GM12873 (cell line): Measurements from ENCODE around the gene KLKB1.

Source experiments
- TF ChIP-seq, protein P1 (sequence below): IDR thresholded peaks from 2 replicates; pipeline ENCODE4 v1.5.1; 2012; ENCODE audit warnings: low read depth, mild to moderate bottlenecking, moderate library complexity, low read length, control low read depth; ENCODE audit not compliant: insufficient read depth; ENCODE audit errors: missing control alignments

KLKB1 gene

DNA sequence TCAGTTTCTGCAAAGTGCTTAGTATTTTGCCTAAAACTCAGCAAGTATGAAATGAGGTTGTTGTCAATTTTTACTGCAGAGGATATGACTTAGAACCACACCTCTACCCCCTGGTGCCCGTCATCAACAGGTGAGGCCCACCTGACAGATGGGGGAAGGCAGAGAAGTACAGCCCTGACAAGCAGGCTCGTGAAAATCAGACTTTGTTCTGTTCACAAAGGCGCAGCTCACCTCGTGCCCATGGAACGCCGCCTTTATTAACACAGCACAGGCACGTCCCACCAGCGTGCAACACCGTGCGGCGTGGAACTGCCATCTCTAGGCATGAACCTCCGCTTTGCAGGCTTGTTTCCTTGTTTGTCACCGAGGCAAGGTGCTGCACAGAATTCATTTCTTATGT is 22.6 kb upstream of the KLKB1 start:
- TF ChIP-seq, protein P1, sequence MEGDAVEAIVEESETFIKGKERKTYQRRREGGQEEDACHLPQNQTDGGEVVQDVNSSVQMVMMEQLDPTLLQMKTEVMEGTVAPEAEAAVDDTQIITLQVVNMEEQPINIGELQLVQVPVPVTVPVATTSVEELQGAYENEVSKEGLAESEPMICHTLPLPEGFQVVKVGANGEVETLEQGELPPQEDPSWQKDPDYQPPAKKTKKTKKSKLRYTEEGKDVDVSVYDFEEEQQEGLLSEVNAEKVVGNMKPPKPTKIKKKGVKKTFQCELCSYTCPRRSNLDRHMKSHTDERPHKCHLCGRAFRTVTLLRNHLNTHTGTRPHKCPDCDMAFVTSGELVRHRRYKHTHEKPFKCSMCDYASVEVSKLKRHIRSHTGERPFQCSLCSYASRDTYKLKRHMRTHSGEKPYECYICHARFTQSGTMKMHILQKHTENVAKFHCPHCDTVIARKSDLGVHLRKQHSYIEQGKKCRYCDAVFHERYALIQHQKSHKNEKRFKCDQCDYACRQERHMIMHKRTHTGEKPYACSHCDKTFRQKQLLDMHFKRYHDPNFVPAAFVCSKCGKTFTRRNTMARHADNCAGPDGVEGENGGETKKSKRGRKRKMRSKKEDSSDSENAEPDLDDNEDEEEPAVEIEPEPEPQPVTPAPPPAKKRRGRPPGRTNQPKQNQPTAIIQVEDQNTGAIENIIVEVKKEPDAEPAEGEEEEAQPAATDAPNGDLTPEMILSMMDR, result no peak

DNA sequence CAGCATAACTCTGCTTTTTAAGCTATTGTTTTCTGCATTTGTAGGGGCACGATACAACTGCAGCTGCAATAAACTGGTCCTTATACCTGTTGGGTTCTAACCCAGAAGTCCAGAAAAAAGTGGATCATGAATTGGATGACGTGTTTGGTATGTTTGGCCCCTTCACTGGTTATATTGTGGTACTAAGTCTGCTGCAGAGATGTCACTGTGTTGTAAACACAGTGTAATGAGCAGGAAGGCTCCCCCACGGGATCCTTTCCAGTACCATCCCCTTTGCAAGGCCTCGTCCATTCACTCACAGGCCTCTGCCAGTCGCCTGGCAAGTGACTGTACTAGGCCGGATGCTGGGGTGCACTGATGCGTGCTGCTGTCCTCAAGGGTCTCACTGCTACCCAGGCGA is 22.2 kb upstream of the KLKB1 start:
- TF ChIP-seq, protein P1, result no peak

DNA sequence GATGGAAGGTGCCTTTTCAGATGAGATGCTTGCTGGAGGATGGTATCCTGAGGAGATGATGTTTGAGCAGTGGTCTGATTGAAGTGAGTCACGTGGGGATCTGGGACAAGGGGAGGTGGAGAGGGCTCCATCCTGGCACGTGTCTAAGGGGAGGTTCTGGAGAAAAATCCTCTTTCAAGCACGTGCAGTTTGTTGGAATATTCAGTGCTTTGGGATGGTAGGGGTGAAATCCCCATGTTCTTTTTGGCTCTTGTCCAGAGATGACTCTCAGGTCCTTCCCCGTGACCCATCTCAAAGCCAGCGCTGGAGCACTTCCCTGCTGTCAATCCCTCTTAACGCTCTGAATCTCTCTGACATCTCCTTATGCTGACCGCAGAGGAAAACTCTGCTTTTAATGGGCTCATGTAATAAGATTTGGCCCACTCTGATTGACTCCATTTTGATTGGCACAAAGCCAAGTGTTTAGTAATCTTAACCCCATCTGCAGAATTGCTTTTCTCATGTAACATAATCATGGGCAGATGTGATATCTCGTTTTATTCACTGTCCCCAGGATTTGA is 10.8 kb upstream of the KLKB1 start:
- TF ChIP-seq, protein P1, result no peak

DNA sequence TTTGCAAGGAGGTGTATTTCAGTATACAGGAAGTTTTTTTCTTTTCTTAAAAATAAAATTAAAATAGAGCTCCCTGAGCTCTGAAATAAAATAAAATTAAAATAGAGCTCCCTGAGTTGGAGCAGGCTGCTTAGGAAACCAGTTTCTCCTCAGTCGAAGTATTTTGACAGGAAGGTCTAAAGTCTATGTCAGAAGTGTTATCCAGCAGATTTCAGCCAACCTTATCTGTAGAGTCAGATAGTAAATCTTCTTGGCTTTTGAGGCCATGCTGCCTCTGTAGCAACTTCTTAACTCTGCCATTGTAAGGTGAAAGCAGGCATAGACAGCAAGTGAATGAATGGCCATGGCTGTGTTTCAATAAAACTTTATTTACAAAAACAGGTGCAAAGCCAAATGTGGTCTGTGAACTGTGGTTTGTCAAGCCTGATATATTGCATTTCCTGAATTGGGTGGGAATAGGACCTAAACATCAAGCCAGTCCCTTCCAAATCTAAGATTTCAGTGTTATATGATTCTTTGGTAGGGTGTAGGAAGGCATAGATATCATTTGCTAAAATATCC is 9.5 kb upstream of the KLKB1 start:
- TF ChIP-seq, protein P1, result no peak

DNA sequence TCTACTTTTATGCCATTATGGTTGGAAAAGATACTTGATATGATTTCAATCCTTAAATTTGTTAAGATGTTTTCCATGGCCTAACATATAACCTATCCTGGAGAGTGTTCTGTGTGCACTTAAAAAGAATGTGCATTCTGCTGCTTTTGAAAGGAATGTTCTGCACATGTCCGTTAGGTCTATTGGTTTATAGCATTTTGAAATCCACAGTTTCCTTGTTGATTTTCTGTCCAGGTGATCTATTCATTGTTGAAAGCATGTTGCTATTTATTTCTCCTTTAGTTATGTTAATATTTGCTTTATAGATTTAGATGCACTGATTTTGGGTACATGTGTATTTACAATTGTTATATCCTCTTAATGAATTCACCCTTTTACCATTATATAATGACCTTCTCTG is 5.7 kb upstream of the KLKB1 start:
- TF ChIP-seq, protein P1, result no peak

DNA sequence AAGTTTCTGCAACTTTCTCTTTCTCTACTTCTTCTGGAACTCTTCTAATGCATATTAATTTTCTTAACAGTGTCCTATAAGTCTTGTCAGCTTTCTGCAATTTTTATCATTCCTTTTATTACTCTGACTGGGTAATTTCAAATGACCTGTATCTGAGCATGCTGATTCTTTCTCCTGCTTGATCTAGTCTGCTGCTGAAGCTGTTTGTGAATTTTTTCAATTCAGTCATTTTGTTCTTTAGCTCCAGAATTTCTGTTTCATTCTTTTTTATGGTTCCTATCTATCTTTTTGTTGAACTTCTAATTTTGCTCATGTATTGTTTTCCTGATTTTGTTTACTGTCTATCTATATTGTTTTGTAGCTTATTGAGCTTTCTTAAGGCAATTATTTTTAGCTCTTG is 1.5 kb upstream of the KLKB1 start:
- TF ChIP-seq, protein P1, result no peak

DNA sequence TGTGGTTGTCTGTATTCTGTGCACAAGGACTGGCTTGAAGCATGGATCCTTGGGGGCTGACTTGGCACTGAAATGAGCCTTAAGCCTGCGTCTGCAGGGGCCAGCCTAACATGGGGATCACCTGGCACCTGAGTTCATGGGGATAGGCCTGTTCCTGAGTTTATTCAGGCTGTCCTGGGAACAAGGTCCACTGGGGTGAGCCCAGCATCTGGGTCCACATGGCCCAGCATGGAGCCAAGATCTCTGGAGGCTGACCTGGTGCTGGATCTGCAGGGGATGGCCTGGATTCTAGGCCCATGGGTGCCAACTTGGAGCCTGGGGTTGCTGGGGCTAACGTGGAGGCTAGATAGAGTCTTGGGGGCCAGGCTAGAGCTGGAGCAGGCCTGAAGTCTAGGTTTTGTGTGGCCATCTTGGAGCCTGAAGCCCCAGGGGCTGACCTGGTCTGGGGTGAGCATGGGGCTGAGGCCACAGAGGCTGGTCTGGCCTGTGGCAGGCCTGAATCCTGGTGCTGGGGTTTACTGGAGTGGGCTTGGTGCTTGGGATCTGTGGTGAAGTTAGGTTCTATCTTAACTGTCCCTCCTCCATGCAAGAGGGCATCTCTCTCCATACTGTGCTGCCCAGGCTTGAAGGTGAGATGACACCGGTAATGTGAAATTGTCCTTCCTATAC is 652 bp upstream of the KLKB1 start:
- TF ChIP-seq, protein P1, result no peak
